Measurements from ENCODE around the gene BPIFB4. TPM values are rescaled to one million over a fixed set of nuclear protein-coding genes. Genes with fewer than 3 reads are reported as not detected.
"Not testable (repeated sequence)": the region's sequence is repeated elsewhere in the genome, so short reads cannot be mapped to it uniquely, and the experiment has no call there.

The BPIFB4 gene
- total RNA-seq, 1 donor from 2014 or later: not detected

GRCh38 chr20:33119725-33120720 lies 40.6 kb downstream of the BPIFB4 start:
- Mint-ChIP-seq H3K36me3 (ENCODE audit: low read depth) (no peaks in the 10 kb centered on the region), H3K9me3 (no peaks in the 10 kb centered on the region), H3K4me1 (no peaks in the 10 kb centered on the region), H3K27me3 (peaks cover 8% of the 10 kb centered on the region), H3K27ac (no peak overlapping the region), H3K4me3 (no peak overlapping the region)
- ATAC-seq (ENCODE audit: low read depth) (no peak), DNase-seq (no peak)
- POLR2A ChIA-PET: no interaction called here
- intact Hi-C loops (cut with micrococcal nuclease): no loop called here
- CTCF ChIA-PET: no interaction called here
- TF ChIP-seq CTCF (IDR thresholded peaks at IDR 0.05): no peak

- Mint-ChIP-seq H3K4me3 (no peak overlapping the region), H3K27me3 (peaks cover 17% of the 10 kb centered on the region), H3K9me3 (no peaks in the 10 kb centered on the region), H3K27ac (no peak overlapping the region), H3K36me3 (ENCODE audit: low read depth) (no peaks in the 10 kb centered on the region), H3K4me1 (no peaks in the 10 kb centered on the region)
- ATAC-seq (ENCODE audit: low read depth) (no peak), DNase-seq (no peak)
- no peak for TF ChIP-seq CTCF (IDR thresholded peaks at IDR 0.05)
- CTCF ChIA-PET: no interaction called here
- POLR2A ChIA-PET: no interaction called here
- intact Hi-C loops (cut with micrococcal nuclease): no loop called here
Observed at GRCh38 chr20:33120934-33121333, 41.5 kb downstream of the BPIFB4 start.

- H3K4me3 Mint-ChIP-seq; ATAC-seq (ENCODE audit: low read depth); POLR2A ChIA-PET; H3K4me1 Mint-ChIP-seq; intact Hi-C loops (cut with micrococcal nuclease); H3K27ac Mint-ChIP-seq; CTCF ChIA-PET; H3K36me3 Mint-ChIP-seq (ENCODE audit: low read depth); DNase-seq; H3K9me3 Mint-ChIP-seq: not testable (repeated sequence)
- H3K27me3 Mint-ChIP-seq: peaks cover 19% of the 10 kb centered on the region
Observed at GRCh38 chr20:33122297-33122696, 42.9 kb downstream of the BPIFB4 start.

- intact Hi-C loops (cut with micrococcal nuclease): no loop called here
- CTCF ChIA-PET: no interaction called here
- DNase-seq: no peak
- no peak for ATAC-seq (ENCODE audit: low read depth)
- Mint-ChIP-seq H3K9me3 (no peaks in the 10 kb centered on the region), H3K27ac (no peak overlapping the region), H3K36me3 (ENCODE audit: low read depth) (no peaks in the 10 kb centered on the region), H3K4me1 (no peaks in the 10 kb centered on the region), H3K27me3 (peaks cover 16% of the 10 kb centered on the region), H3K4me3 (no peak overlapping the region)
- POLR2A ChIA-PET: no interaction called here
- TF ChIP-seq CTCF (IDR thresholded peaks at IDR 0.05): no peak
Observed at GRCh38 chr20:33124261-33124660, 44.8 kb downstream of the BPIFB4 start.

- ChIA-PET POLR2A (no interaction called here), CTCF (no interaction called here)
- no peak overlapping the region for H3K27ac Mint-ChIP-seq
- intact Hi-C loops (cut with micrococcal nuclease): no loop called here
- no peak for TF ChIP-seq CTCF (IDR thresholded peaks at IDR 0.05)
- H3K27me3 Mint-ChIP-seq: peaks cover 16% of the 10 kb centered on the region
- H3K4me3 Mint-ChIP-seq: no peak overlapping the region
- ATAC-seq (ENCODE audit: low read depth) (no peak), DNase-seq (no peak)
- no peaks in the 10 kb centered on the region for H3K4me1 Mint-ChIP-seq
- no peaks in the 10 kb centered on the region for H3K36me3 Mint-ChIP-seq (ENCODE audit: low read depth)
- H3K9me3 Mint-ChIP-seq: no peaks in the 10 kb centered on the region
Observed at GRCh38 chr20:33124994-33125393, 45.6 kb downstream of the BPIFB4 start.
